GM19467 (cell line): ENCODE measurements around the gene PSME4.
"Not testable (repeated sequence)": the region's sequence is repeated elsewhere in the genome, so short reads cannot be mapped to it uniquely, and the experiment has no call there.

Source experiments
- ATAC-seq: cut with Tn5 transposase; IDR thresholded peaks from one replicate; pipeline ENCODE4 v1.9.1; 2021; ENCODE audit warnings: mild to moderate bottlenecking, moderate library complexity; ENCODE audit not compliant: unreplicated experiment

Gene PSME4

GRCh38 chr2:53964257-53964952, 6.4 kb downstream of the PSME4 start:
- ATAC-seq = no peak

- ATAC-seq = not testable (repeated sequence)
Observed at GRCh38 chr2:53961478-53962216, 9.1 kb downstream of the PSME4 start.

- ATAC-seq = no peak
Observed at GRCh38 chr2:53960476-53960875, 10.3 kb downstream of the PSME4 start.

GRCh38 chr2:53958443-53958842, 12.3 kb downstream of the PSME4 start:
- no peak for ATAC-seq

- ATAC-seq = no peak
Observed at GRCh38 chr2:53952519-53952918, 18.3 kb downstream of the PSME4 start.

GRCh38 chr2:53949457-53949856, 21.3 kb downstream of the PSME4 start:
- no peak for ATAC-seq

- ATAC-seq = no peak
Observed at GRCh38 chr2:53945538-53945937, 25.3 kb downstream of the PSME4 start.

- ATAC-seq = no peak
Observed at GRCh38 chr2:53944542-53944941, 26.3 kb downstream of the PSME4 start.

GRCh38 chr2:53942280-53942679, 28.5 kb downstream of the PSME4 start:
- ATAC-seq = peak; percentile 36

- ATAC-seq = peak; percentile 62
Observed at GRCh38 chr2:53941749-53942148, 29.0 kb downstream of the PSME4 start.

GRCh38 chr2:53939656-53940055, 31.1 kb downstream of the PSME4 start:
- no peak for ATAC-seq

GRCh38 chr2:53938904-53939303, 31.9 kb downstream of the PSME4 start:
- ATAC-seq = no peak

GRCh38 chr2:53933329-53933728, 37.5 kb downstream of the PSME4 start:
- no peak for ATAC-seq

- ATAC-seq = not testable (repeated sequence)
Observed at GRCh38 chr2:53926321-53926720, 44.5 kb downstream of the PSME4 start.

- ATAC-seq = peak; percentile 78
Observed at GRCh38 chr2:53913721-53914120, 57.1 kb downstream of the PSME4 start.

- no peak for ATAC-seq
Observed at GRCh38 chr2:53911434-53912189, 59.2 kb downstream of the PSME4 start.

GRCh38 chr2:53907582-53907981, 63.2 kb downstream of the PSME4 start:
- ATAC-seq = no peak

GRCh38 chr2:53905396-53905795, 65.4 kb downstream of the PSME4 start:
- ATAC-seq = no peak

- no peak for ATAC-seq
Observed at GRCh38 chr2:53903011-53903410, 67.8 kb downstream of the PSME4 start.

- no peak for ATAC-seq
Observed at GRCh38 chr2:53901192-53901591, 69.6 kb downstream of the PSME4 start.

GRCh38 chr2:53896864-53897263, 73.9 kb downstream of the PSME4 start:
- ATAC-seq = no peak
